NCI-H146 (cell line): Measurements from ENCODE around the gene ITIH5.

Source experiments
- DNase-seq: peaks from one replicate; lab custom pipeline; 2025; lab: John Stamatoyannopoulos, UW

Gene ITIH5

DNA sequence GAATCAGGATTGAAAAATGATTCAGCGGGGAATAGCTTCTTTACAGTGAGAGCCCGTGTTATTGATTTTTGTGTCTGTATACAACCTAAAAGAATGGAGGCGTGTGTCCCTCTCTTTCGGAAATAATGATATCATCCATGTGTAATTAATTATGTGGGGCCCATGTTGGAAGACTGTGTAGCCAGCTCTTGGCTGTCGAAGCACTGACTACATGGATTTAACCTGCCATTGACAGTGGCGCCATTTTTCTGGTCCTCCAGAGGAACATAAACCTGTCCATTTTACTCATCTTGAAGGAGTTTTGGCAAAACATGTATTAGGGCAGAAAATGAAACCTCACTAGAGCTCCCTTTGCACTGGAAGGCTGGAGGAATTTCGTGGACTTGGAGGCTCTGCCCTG, 119.6 kb downstream of the ITIH5 start:
- no peak for DNase-seq

GRCh38 chr10:7546385-7546967, 120.3 kb downstream of the ITIH5 start:
- no peak for DNase-seq

GRCh38 chr10:7545792-7546191, 121.0 kb downstream of the ITIH5 start:
- DNase-seq, result no peak

GRCh38 chr10:7545261-7545660, 121.5 kb downstream of the ITIH5 start:
- no peak for DNase-seq

DNA sequence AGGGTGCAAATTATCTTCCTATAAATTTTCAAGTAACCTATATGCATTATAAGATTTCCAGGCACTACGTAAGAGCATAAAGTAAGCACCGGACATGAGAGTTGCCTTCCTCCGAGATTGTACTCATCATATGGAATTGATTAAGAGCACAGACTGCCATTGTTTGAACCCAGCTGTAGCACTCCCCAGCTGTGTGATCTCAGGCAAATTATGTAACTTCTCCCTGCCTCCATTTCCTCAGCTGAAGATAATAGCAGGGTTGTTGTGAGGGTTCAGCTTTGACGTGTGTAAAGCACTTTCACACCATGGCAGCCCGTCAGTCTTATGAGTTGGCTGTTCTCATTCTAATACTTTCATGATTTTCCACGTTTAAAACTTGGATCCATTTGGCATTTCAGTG, 122.6 kb downstream of the ITIH5 start:
- no peak for DNase-seq

DNA sequence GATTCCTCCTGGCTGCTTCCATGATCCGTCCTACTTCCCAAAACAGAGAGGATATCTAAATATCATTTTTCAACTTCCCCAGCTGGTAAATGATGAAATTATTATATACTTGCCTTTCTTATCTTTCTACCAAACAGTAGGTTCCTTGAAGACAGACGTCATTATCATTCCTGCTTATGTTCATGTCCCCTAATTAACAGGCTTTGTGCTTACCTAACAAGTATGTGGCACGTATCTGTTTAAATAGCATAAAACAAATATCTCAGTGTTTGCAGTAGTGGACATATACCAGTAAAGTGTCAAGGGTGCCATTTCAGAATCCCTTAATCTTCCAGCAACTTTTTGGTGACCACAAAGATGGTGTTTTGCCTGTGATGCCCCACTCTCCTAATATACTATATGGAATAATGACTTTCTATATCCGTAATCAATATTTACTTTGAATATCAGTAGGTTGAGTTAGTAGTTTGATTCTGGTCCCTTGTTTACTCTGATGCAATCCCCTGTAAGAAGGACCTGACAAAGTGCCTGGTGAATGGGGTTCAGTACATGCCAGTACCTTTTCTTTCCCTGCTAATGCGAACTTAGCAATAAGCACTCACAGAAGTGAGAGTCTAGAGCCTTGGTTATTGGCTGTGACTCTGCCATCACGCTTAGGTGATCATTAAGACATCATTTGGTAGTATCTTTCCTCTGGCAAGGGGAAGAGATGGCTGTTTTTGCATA, 124.4 kb downstream of the ITIH5 start:
- DNase-seq, result no peak

DNA sequence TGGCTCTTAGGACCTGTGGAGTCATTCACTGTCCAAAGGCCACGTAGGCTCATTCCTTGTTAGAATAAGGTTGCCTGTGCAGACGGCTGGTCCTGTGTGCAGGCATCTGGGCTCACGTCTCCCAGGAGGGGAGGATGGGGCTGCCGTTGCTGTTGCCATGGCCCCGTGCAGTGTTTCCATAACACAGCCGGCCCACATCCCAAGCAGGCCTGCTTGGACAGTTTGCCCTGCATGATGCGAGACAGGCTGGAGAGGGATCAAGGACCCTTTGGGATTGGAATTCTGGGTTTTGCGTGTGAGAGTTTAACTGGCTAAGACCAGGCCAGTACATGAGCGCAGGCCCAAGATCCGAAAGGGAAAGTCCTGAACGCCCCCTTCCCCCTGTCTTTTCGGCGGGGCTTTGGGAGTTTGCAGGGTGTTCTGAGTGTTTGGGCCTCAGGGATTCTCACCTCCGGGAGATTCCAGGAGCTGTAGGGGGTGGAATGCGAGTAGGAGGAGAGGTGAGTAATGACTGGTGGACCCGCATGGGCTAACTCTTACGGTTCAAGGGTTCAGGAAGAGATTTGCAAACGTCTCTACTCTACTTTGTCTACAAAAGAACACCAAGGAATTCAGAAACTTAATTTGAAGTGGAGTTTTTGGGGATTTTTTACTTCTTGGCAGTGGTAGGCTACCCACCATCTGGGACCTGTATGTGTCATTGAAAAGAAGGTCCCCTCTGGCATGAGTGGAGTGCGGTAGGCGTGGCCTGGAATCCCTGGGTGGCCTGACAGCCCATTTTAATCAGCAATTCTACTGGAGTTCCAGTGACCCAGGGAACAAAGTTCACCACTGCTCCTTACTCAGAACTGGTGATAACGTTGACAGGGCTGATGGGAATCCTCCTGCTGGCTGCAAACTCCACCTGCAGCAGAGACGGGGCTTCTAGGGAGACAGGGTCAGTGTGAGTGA, 125.4 kb downstream of the ITIH5 start:
- no peak for DNase-seq

- no peak for DNase-seq
Observed at GRCh38 chr10:7538970-7539654, 127.7 kb downstream of the ITIH5 start.

DNA sequence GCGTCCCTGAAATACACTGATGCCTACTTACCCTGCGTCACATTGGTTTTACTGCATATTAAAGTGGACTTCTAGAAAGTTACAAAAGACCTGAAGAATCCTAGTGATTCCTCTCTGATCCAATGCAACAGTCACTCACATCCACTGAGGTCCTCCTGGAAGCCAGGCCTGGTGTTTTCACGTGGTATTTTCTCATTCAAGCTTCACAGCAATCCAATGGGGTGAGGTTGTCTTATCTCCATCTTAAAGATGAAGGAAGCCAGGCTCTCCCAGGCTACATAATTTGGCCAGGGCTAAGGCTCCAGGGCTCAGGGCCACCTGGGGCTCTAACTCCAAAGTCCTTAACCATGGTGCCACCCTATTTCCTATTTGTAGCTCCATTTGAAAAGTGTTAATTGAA, 129.6 kb downstream of the ITIH5 start:
- no peak for DNase-seq

DNA sequence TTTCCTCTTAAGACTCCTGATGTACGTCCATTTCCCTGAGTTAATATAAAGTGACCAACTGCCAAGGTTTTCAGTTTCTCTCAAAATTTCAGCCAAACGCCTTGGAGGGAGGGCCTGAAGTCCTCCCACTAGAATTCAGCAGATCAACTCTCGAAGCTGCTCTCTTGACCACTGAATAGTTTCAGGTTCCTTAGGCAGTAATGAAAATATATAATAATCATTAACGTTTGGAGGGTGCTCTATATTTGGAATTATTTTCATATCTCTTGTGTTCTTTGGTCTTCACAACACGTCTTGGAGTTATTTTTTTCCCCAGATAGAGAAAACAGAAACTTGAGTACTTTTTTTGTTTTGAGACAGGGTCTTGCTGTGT, 132.3 kb downstream of the ITIH5 start:
- no peak for DNase-seq

- no peak for DNase-seq
Observed at GRCh38 chr10:7533657-7534479, 132.9 kb downstream of the ITIH5 start.

DNA sequence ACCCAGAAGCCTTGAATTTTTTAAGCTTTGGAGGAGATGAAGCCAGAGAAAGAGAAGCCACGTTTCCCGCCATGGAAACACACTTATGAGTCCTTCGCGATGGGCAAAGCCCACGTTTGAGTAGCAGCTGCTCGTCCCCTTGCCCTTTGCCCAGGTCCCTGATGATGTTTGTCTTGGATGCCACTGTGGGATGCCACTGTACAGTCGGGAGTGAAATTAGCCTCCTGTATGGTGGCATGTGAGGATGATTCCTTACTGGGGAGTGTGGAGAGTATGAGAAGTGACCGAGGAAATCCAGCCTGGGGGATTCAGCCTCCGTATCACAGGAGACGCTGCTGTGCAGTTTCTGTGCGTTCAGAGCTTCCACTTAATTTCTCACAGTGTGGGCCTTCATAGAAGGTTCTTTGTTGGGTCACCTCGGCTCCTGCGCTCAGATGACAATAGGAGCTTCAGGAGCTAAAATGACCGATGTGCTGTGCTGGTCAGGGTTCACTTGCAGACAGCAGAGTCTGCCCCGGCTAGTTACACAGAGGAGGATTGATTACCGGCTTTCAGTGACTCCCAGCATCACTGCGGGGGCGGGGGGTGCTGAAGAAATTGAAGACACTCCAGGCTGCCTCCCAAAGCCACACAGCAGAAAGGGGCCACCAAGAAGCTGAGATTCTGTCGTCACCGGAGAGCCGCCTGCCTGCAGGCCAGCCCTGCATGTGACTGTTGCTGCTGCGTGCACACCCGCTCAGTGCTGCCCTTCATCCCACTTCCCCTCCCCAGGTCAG, 133.9 kb downstream of the ITIH5 start:
- DNase-seq, result no peak

DNA sequence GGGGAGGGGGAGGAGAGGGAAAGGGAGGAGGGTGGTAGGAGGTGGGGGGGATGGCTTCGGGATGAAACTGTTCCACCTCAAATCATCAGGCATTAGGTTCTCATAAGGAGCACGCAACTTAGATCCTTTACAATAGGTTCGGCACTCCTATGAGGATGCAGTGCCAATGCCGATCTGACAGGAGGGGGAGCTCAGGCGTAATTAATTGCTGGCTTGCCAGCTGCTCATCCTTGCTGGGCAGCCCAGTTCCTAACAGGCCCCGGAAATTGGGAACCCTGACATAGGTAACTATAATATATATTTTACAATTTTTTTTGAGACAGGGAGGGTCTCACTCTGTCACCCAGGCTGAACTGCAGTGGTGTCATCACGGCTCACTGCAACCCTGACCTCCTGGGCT, 137.1 kb downstream of the ITIH5 start:
- DNase-seq, result no peak

- DNase-seq, result no peak
Observed at GRCh38 chr10:7527468-7527867, 139.3 kb downstream of the ITIH5 start.

DNA sequence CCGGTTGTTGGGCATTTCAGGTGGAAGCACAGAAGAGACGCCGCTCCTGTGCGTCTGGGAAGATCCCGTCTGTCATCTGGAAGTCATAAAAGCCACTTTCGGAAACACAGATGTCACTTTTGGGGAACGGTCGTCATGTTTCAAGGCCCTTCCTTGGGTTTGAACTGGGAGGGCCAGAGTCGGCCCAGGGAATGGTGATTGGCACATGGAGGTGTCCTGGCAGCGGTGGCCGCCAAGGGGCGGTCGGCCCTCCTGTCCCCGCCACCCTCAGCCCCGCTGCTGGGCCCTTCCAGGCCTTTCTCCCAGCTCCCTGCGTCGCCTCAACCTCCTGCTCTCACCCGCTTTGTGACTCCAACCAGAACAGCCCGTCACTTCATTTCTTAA, 140.8 kb downstream of the ITIH5 start:
- no peak for DNase-seq

GRCh38 chr10:7525314-7526016, 141.3 kb downstream of the ITIH5 start:
- peak; percentile 58 for DNase-seq

DNA sequence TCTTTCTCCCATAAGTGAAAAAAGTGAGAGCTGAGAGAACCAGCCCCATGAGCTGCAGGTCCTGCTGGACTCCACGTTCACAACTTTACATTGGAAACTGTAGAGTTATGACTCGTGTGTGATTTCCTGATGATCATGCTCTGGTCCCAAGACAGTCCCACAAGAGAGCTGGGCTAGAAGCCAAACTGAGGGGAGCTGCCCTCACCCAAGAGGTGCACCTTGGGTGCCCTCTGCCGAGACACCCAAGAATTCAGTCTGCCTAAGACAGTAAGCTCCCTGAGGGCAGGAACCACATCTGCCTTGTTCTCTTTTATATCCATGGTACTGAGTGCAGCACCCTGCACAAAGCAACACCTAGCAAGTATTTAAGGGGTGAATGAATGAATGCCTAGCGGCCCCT, 143.1 kb downstream of the ITIH5 start:
- no peak for DNase-seq

GRCh38 chr10:7520507-7521485, 146.0 kb downstream of the ITIH5 start:
- peak; percentile 17 for DNase-seq

- DNase-seq, result no peak
Observed at GRCh38 chr10:7519351-7519750, 147.4 kb downstream of the ITIH5 start.
